NCI-H226 (cell line): ENCODE data around the gene IGHMBP2.

Source experiments
- DNase-seq: peaks from one replicate; pipeline ENCODE4 v3.0.0-alpha.2; 2015

IGHMBP2 gene

GRCh38 chr11:68890490-68891231 is 13.0 kb upstream of the IGHMBP2 start:
- DNase-seq = no peak

GRCh38 chr11:68891351-68891948 is 12.2 kb upstream of the IGHMBP2 start:
- DNase-seq = no peak

- no peak for DNase-seq
Measured at GRCh38 chr11:68892576-68892975, 11.1 kb upstream of the IGHMBP2 start.

- DNase-seq = no peak
Measured at GRCh38 chr11:68893282-68893681, 10.4 kb upstream of the IGHMBP2 start.

- no peak for DNase-seq
Measured at GRCh38 chr11:68896171-68896959, 7.3 kb upstream of the IGHMBP2 start.

GRCh38 chr11:68897441-68897840 is 6.2 kb upstream of the IGHMBP2 start:
- DNase-seq = no peak

- DNase-seq = no peak
Measured at GRCh38 chr11:68900835-68901381, 2.8 kb upstream of the IGHMBP2 start.

GRCh38 chr11:68904248-68904847 is 657 bp downstream of the IGHMBP2 start:
- DNase-seq = peak; percentile 16

- no peak for DNase-seq
Measured at GRCh38 chr11:68905421-68906360, 2.0 kb downstream of the IGHMBP2 start.

- no peak for DNase-seq
Measured at GRCh38 chr11:68908273-68908672, 4.6 kb downstream of the IGHMBP2 start.

GRCh38 chr11:68910965-68911364 is 7.3 kb downstream of the IGHMBP2 start:
- DNase-seq = no peak

GRCh38 chr11:68911731-68912130 is 8.0 kb downstream of the IGHMBP2 start:
- no peak for DNase-seq

- no peak for DNase-seq
Measured at GRCh38 chr11:68912254-68912653, 8.6 kb downstream of the IGHMBP2 start.

GRCh38 chr11:68913188-68913587 is 9.5 kb downstream of the IGHMBP2 start:
- no peak for DNase-seq

- DNase-seq = no peak
Measured at GRCh38 chr11:68914761-68915160, 11.1 kb downstream of the IGHMBP2 start.

- no peak for DNase-seq
Measured at GRCh38 chr11:68916439-68916838, 12.7 kb downstream of the IGHMBP2 start.

- DNase-seq = no peak
Measured at GRCh38 chr11:68923614-68924013, 19.9 kb downstream of the IGHMBP2 start.

GRCh38 chr11:68924073-68924925 is 20.6 kb downstream of the IGHMBP2 start:
- DNase-seq = peak; percentile 56

GRCh38 chr11:68925611-68926010 is 21.9 kb downstream of the IGHMBP2 start:
- DNase-seq = no peak

GRCh38 chr11:68927280-68928135 is 23.8 kb downstream of the IGHMBP2 start:
- DNase-seq = no peak
